Measurements from ENCODE around the gene INPP5F. TPM values are rescaled to one million over a fixed set of nuclear protein-coding genes. Genes with fewer than 3 reads are reported as not detected.
"Not testable (repeated sequence)": the region's sequence is repeated elsewhere in the genome, so short reads cannot be mapped to it uniquely, and the experiment has no call there.

The INPP5F gene
- total RNA-seq, 1 donor from 2014 or later, result 46.1 TPM

DNA sequence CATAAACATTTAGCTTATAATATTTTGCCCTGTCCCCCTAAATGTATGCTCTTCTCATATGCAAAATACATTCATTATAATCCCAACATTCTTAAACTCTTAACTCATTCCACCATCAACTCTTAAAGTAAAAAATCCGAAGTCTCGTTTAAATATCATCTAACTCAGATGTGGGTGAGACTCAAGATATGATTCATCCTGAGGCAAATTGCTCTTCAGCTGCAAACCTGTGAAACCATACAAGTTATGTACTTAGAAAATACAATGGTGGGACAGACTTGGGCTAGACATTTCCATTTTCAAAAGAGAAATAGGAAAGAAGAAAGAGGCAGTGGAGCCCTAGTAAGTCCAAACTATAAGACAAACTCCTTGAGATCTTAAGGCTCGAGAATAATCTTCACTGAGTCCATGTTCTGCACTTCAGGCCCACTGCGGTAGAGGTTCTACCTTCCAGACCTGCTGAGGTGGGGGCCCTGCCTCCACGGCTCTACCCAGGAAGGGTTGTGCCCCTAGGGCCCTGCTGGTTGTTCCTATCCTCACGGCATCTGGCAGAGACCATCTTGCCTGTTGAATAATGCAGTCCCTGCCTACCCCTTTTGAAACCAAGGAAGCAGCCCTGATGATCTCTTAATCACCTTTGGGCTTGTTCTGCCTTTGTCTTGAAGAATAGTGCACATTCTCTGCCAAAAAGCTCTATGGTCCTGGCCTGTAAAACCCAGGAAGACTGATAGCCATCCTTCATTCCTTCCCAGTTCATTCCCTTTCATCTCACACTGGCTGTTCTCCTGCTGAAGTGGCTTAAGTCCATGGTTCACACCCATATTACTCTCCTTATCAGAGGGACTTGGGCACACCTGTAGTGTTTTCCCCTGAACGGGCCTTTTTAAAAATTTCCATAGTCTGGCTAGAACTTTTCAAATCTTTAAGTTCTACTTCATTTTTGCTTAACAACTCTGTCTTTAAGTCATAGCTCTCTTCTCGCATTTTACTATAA is 37.3 kb downstream of the INPP5F start:
- Mint-ChIP-seq H3K4me1 (ENCODE audit: low read depth) (no peaks in the 10 kb centered on the region), H3K9me3 (ENCODE audit: low read depth) (no peaks in the 10 kb centered on the region), H3K27ac (no peak overlapping the region), H3K27me3 (no peaks in the 10 kb centered on the region), H3K36me3 (ENCODE audit: insufficient read depth) (no peaks in the 10 kb centered on the region), H3K4me3 (ENCODE audit: low read depth) (no peak overlapping the region)
- DNase-seq (ENCODE audit: low spot score, unreplicated experiment), result no peak
- TF ChIP-seq, protein P1, sequence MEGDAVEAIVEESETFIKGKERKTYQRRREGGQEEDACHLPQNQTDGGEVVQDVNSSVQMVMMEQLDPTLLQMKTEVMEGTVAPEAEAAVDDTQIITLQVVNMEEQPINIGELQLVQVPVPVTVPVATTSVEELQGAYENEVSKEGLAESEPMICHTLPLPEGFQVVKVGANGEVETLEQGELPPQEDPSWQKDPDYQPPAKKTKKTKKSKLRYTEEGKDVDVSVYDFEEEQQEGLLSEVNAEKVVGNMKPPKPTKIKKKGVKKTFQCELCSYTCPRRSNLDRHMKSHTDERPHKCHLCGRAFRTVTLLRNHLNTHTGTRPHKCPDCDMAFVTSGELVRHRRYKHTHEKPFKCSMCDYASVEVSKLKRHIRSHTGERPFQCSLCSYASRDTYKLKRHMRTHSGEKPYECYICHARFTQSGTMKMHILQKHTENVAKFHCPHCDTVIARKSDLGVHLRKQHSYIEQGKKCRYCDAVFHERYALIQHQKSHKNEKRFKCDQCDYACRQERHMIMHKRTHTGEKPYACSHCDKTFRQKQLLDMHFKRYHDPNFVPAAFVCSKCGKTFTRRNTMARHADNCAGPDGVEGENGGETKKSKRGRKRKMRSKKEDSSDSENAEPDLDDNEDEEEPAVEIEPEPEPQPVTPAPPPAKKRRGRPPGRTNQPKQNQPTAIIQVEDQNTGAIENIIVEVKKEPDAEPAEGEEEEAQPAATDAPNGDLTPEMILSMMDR (IDR thresholded peaks at IDR 0.05; ENCODE audit: unreplicated experiment), result no peak

DNA sequence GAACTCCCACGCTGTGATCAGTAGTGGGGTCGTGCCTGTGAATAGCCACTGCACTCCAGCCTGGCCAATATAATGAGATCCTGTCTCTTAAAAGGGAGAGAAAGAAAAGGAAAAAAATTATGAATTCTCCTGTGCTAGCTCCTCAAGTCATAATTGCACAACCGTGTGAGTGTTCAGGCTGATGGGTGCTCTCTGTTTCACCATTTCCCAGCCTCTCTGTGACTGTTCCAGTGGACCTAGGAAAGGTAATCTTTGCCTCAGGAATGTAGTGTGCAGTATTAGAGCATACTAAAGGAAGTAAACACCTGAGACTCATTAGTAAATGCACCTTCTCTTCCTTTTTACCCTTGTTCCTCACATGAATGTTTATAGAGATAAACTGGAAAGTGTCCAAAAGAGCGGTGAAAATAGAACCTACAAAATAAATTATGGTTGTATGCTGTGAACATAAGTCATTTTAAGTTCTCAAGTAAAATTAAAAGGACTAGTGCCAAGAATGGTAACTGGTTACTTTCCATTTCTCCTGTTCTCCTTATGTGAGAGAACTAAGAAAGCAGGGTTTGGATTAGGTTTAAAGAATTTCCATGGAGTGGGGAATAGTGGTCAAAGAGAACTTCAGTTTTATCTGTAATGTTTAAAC is 42.7 kb downstream of the INPP5F start:
- no peak for DNase-seq (ENCODE audit: low spot score, unreplicated experiment)
- H3K36me3 Mint-ChIP-seq (ENCODE audit: insufficient read depth), result no peaks in the 10 kb centered on the region
- no peaks in the 10 kb centered on the region for H3K4me1 Mint-ChIP-seq (ENCODE audit: low read depth)
- H3K4me3 Mint-ChIP-seq (ENCODE audit: low read depth), result no peak overlapping the region
- no peaks in the 10 kb centered on the region for H3K27me3 Mint-ChIP-seq
- H3K27ac Mint-ChIP-seq, result no peak overlapping the region
- TF ChIP-seq, protein P1 (IDR thresholded peaks at IDR 0.05; ENCODE audit: unreplicated experiment), result no peak
- H3K9me3 Mint-ChIP-seq (ENCODE audit: low read depth), result peaks cover 3% of the 10 kb centered on the region

DNA sequence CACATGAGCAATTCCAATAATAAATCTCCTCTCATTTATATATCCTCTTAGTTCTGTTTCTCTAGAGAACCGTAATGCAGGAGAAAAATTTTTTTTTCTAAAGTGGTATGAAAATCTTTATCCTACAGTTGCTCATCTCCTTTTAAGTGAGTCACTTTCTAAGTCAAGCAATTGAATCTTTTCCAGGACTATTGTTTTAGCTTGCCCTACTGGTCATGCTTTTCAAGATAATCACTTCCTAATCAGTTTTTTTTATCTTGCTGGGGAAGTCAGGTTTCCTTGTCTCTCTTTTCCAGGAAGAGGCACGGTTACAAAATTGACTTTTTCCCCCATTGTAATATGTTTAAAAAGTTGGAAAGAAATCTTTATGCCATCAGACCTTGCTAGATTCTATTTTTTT is 44.0 kb downstream of the INPP5F start:
- H3K36me3 Mint-ChIP-seq (ENCODE audit: insufficient read depth), result no peaks in the 10 kb centered on the region
- no peak for DNase-seq (ENCODE audit: low spot score, unreplicated experiment)
- H3K27me3 Mint-ChIP-seq, result no peaks in the 10 kb centered on the region
- peaks cover 3% of the 10 kb centered on the region for H3K9me3 Mint-ChIP-seq (ENCODE audit: low read depth)
- H3K27ac Mint-ChIP-seq, result no peak overlapping the region
- no peak overlapping the region for H3K4me3 Mint-ChIP-seq (ENCODE audit: low read depth)
- no peaks in the 10 kb centered on the region for H3K4me1 Mint-ChIP-seq (ENCODE audit: low read depth)
- TF ChIP-seq, protein P1 (IDR thresholded peaks at IDR 0.05; ENCODE audit: unreplicated experiment), result no peak

DNA sequence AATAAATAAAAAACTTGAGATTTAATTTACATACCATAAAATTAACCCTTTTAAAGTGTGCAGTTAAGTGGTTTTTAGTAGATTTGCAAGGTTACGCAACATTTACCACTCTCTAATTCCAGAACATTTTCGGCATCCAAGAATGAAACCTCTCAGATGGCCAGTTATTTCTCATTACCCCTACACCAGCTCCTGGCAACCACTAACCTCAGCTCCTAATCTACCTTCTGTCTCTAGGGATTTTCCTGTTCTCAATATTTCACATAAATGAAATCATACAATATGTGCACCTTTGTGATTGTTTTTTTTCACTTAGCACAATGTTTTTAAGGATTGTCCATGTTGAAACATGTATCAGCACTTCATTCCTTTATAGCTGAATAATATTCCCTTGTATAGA is 45.1 kb downstream of the INPP5F start:
- no peaks in the 10 kb centered on the region for H3K27me3 Mint-ChIP-seq
- no peaks in the 10 kb centered on the region for H3K4me1 Mint-ChIP-seq (ENCODE audit: low read depth)
- H3K27ac Mint-ChIP-seq, result no peak overlapping the region
- H3K9me3 Mint-ChIP-seq (ENCODE audit: low read depth), result peaks cover 3% of the 10 kb centered on the region
- TF ChIP-seq, protein P1 (IDR thresholded peaks at IDR 0.05; ENCODE audit: unreplicated experiment), result no peak
- no peak overlapping the region for H3K4me3 Mint-ChIP-seq (ENCODE audit: low read depth)
- H3K36me3 Mint-ChIP-seq (ENCODE audit: insufficient read depth), result no peaks in the 10 kb centered on the region
- DNase-seq (ENCODE audit: low spot score, unreplicated experiment), result no peak

DNA sequence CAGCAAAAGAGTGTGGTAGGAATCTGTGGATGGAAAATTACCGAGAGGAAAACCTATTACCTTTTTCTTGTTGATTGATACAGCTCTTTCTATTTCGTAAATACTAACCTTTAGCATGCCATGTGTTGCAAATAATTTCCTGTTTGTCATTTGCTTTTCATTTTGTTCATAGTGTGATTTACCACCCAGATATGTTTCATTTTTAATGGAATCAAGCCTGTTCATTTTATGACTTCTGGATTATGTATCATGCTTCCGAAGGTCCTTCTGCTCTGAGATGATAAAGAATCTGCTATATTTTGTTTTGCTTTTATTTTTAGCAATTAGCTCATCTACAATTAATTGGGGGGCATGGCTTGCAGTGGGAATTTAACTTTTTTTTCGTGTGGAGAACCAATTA is 46.5 kb downstream of the INPP5F start:
- peaks cover 3% of the 10 kb centered on the region for H3K9me3 Mint-ChIP-seq (ENCODE audit: low read depth)
- H3K27ac Mint-ChIP-seq, result no peak overlapping the region
- H3K4me1 Mint-ChIP-seq (ENCODE audit: low read depth), result no peaks in the 10 kb centered on the region

DNA sequence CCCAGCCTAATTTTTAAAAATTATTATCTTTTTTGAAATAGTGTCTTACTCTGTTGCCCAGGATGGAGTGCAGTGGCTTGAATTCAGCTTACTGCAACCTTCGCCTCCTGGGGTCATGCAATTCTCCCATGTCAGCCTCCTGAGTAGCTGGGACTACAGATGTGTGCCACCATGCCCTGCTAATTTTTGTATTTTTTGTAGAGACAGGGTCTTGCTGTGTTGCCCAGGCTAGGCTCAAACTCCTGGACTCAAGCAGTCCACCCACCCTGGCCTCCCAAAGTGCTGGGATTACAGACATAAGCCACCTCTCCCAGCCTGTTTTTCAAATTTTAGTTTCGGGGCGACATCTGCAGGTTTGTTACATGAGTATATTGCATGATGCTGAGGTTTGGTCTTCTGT is 47.2 kb downstream of the INPP5F start:
- H3K4me1 Mint-ChIP-seq (ENCODE audit: low read depth); H3K4me3 Mint-ChIP-seq (ENCODE audit: low read depth); DNase-seq (ENCODE audit: low spot score, unreplicated experiment); H3K36me3 Mint-ChIP-seq (ENCODE audit: insufficient read depth); H3K9me3 Mint-ChIP-seq (ENCODE audit: low read depth); H3K27ac Mint-ChIP-seq; H3K27me3 Mint-ChIP-seq: not testable (repeated sequence)

More for the DNA sequence above, 46.5 kb downstream of the INPP5F start:
- H3K27me3 Mint-ChIP-seq, result no peaks in the 10 kb centered on the region
- H3K36me3 Mint-ChIP-seq (ENCODE audit: insufficient read depth), result no peaks in the 10 kb centered on the region
- H3K4me3 Mint-ChIP-seq (ENCODE audit: low read depth), result no peak overlapping the region
- DNase-seq (ENCODE audit: low spot score, unreplicated experiment), result no peak
- TF ChIP-seq, protein P1 (IDR thresholded peaks at IDR 0.05; ENCODE audit: unreplicated experiment), result no peak

All from progenitor cell of endocrine pancreas (in vitro differentiated cells).